Measurements from ENCODE around the gene NOS1.

The NOS1 gene

DNA sequence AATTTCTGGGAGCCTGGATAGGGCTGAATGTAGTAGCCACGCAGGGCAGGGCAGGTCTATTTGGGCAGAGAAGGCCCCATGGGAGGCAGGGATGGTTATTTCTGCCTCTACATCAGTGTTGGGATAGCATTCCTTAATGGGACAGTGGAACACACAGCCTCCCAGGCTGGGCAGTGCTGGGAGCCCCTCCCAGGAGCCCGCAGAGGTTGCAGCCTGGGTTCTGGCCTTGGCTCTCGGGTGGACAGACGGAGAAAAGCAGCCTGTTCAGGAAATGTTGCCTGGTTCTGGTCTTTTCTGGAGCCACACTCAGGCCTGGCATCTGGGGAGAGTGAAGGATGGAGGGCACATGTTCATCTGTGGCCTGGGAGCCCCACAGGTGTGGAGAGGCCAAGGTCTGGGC is 479 bp upstream of the NOS1 start:
- no peak overlapping the region for H3K27ac ChIP-seq (ENCODE audit: low read depth, low read length)
- H3K36me3 ChIP-seq (ENCODE audit: control insufficient read depth, insufficient read depth, low read length): no peaks in the 10 kb centered on the region
- H3K9ac ChIP-seq (ENCODE audit: low read length): no peak overlapping the region
- H3K4me1 ChIP-seq (ENCODE audit: control insufficient read depth, insufficient read depth, low read length): no peaks in the 10 kb centered on the region
- H3K27me3 ChIP-seq (ENCODE audit: control insufficient read depth, insufficient read depth, low read length): peaks cover 31% of the 10 kb centered on the region
- no peak overlapping the region for H3K4me3 ChIP-seq (ENCODE audit: low read length)

DNA sequence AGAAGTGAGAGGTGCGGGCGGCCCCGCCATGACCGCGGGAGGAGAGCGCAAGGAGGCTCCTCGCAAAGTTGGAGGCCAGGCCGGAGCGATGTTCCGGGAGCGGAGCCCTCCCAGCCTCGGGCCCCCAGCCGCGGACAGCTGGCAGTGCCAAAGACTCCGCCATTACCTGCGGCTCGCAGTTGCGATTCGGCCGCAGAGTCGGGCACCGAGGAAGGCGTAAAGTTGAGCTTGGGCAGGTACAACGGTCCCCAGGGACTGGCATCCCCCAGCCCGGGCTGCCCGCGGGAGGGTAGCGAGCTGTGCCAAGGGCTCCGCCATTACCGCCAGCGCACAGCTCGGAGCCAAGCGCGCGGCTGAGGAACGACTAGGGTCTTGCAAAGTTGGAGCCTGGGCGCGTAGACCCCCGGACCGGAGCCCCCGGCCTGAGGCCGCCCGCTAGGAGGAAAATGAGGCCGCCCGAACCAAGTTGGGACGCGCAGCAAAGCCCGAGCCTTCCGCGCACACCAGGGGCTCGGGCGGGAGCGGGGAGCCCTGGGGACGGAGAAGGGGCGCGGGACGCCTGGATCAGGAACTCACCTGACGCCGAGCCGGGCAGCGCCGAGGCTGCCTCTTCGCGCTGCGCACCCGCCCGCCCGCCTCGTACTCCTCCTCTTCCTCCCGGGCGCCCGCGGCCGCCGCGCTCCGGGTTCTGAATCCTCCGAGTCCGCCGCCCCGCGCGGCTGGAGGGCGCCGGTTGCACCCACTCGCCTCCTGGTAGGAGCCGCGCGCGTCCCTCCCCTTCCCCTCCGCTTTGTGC is 677 bp downstream of the NOS1 start:
- Histone ChIP-seq H3K36me3 (ENCODE audit: control insufficient read depth, insufficient read depth, low read length) (no peaks in the 10 kb centered on the region), H3K4me3 (ENCODE audit: low read length) (no peak overlapping the region), H3K4me1 (ENCODE audit: control insufficient read depth, insufficient read depth, low read length) (no peaks in the 10 kb centered on the region), H3K27me3 (ENCODE audit: control insufficient read depth, insufficient read depth, low read length) (peaks cover 27% of the 10 kb centered on the region), H3K27ac (ENCODE audit: low read depth, low read length) (no peak overlapping the region), H3K9ac (ENCODE audit: low read length) (no peak overlapping the region)

DNA sequence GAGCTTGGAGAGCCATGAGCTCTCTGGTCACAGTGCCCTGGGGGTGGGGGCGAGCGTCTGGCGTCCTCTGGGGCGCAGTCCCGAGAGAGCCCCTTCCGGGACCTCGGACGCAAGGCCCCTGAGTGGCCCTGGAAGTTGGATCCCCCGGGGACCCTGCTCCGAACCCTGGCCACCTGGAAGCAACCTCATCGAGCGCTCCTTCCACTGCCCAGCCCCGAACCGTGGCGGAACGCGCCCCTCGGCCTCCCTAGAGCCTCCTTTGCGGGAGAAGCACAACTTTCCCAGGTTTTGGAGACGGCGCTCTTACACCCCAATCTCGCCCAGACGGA is 1.2 kb downstream of the NOS1 start:
- H3K27ac ChIP-seq (ENCODE audit: low read depth, low read length): no peak overlapping the region
- no peak overlapping the region for H3K4me3 ChIP-seq (ENCODE audit: low read length)
- peaks cover 27% of the 10 kb centered on the region for H3K27me3 ChIP-seq (ENCODE audit: control insufficient read depth, insufficient read depth, low read length)

DNA sequence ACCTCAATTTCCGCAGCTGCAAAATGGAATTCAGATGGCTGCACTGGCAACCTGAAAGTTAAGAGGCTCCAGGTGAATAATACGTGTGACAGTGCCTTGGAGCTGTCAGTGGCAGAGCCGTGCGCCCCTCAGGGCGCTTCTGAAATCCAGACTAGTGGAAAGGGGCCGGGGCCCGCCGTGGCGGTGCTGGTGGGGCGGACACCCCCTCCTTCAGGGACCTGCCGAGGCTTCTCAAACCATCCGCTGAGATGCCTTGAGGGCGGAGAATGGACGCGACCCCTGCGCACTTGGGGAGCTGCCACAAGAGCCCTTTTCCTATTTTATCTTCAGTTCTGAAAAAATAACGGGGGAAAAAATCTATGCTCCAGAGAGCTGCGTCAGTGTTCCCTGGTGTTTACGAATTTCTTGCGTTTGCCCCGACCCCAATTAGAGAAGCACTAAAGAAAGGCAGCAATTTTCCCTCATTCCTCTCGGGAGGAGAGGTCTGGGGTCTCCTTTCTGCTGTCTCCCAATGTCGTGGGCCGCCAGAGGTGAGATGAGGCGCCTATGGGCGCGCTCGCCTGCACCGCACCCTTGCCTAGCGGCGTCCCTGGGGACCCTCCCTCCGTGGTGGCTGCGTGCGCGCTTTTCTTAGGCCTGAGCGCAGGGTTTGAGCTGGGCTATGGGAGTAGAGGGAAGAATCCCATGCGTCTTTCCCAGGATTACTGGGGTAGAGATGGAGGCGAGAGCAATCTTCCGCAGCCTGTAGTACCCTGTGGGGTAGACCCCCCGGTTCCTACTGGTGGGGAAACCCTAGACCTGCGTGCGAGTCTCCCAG is 2.2 kb downstream of the NOS1 start:
- no peaks in the 10 kb centered on the region for H3K4me1 ChIP-seq (ENCODE audit: control insufficient read depth, insufficient read depth, low read length)
- peaks cover 22% of the 10 kb centered on the region for H3K27me3 ChIP-seq (ENCODE audit: control insufficient read depth, insufficient read depth, low read length)
- H3K27ac ChIP-seq (ENCODE audit: low read depth, low read length): no peak overlapping the region
- H3K36me3 ChIP-seq (ENCODE audit: control insufficient read depth, insufficient read depth, low read length): no peaks in the 10 kb centered on the region
- no peak overlapping the region for H3K9ac ChIP-seq (ENCODE audit: low read length)
- no peak overlapping the region for H3K4me3 ChIP-seq (ENCODE audit: low read length)

More for the DNA sequence above, 1.2 kb downstream of the NOS1 start:
- Histone ChIP-seq H3K9ac (ENCODE audit: low read length) (no peak overlapping the region), H3K36me3 (ENCODE audit: control insufficient read depth, insufficient read depth, low read length) (no peaks in the 10 kb centered on the region), H3K4me1 (ENCODE audit: control insufficient read depth, insufficient read depth, low read length) (no peaks in the 10 kb centered on the region)

DNA sequence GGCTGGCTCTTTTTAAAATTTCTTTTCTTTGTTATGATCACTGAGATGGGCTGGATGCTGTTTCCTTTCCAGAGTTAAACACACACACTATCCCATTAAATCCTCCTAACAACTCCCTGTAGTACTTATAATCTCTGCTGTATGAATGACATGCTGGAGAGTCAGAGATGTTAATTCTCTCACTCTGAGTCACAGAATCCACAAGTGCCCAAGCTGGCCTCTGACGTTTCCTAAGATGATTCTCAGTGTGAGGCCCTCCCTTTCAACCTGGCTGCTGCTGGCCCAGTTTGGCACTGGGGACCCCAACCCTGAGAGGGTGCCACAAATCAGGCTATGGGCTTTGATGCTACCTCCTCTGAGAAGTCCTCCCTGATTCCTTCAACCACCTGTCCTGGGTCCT is 5.4 kb downstream of the NOS1 start:
- H3K9ac ChIP-seq (ENCODE audit: low read length): no peak overlapping the region
- H3K27me3 ChIP-seq (ENCODE audit: control insufficient read depth, insufficient read depth, low read length): peaks cover 12% of the 10 kb centered on the region
- H3K4me1 ChIP-seq (ENCODE audit: control insufficient read depth, insufficient read depth, low read length): no peaks in the 10 kb centered on the region
- no peak overlapping the region for H3K27ac ChIP-seq (ENCODE audit: low read depth, low read length)
- no peaks in the 10 kb centered on the region for H3K36me3 ChIP-seq (ENCODE audit: control insufficient read depth, insufficient read depth, low read length)
- no peak overlapping the region for H3K4me3 ChIP-seq (ENCODE audit: low read length)

DNA sequence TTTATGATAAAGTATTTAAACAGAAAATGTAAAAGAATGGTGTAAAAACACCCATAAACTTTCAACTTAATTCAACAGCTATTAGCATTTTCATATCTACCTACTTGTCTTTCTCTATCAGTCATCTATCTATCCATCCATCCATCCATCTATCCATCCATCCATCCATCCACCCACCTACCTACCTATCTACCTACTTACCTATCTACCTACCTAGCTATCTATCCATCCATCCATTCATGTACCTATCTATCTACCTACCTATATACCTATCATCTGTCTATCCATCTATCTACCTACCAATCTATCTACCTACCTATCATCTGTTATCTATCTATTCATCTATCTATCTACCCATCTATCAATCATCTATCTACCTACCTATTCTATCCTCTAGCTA is 8.5 kb downstream of the NOS1 start:
- Histone ChIP-seq H3K4me3 (ENCODE audit: low read length) (no peak overlapping the region), H3K9ac (ENCODE audit: low read length) (no peak overlapping the region), H3K27me3 (ENCODE audit: control insufficient read depth, insufficient read depth, low read length) (no peaks in the 10 kb centered on the region), H3K36me3 (ENCODE audit: control insufficient read depth, insufficient read depth, low read length) (no peaks in the 10 kb centered on the region), H3K4me1 (ENCODE audit: control insufficient read depth, insufficient read depth, low read length) (no peaks in the 10 kb centered on the region), H3K27ac (ENCODE audit: low read depth, low read length) (no peak overlapping the region)

DNA sequence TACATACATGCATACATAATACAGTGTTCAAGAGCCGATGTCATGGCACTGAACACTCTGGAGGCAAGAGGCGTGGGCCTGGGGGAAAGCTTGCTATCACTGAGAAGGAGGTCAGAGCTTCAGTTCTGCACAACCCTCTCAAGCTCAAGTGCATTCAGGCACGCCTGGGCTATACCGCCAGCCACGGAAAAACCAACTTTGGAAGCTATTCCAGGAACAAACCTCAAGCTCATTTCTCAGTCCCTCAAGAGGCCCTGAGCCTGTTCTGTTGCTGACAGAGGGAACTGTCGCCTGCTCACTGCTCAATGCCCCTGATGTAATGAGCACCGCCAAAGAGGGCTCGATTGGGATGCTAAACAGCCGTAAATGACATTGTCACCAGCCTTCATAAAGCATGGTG is 9.2 kb downstream of the NOS1 start:
- no peak overlapping the region for H3K27ac ChIP-seq (ENCODE audit: low read depth, low read length)
- H3K27me3 ChIP-seq (ENCODE audit: control insufficient read depth, insufficient read depth, low read length): no peaks in the 10 kb centered on the region
- no peaks in the 10 kb centered on the region for H3K36me3 ChIP-seq (ENCODE audit: control insufficient read depth, insufficient read depth, low read length)
- H3K4me3 ChIP-seq (ENCODE audit: low read length): no peak overlapping the region
- no peaks in the 10 kb centered on the region for H3K4me1 ChIP-seq (ENCODE audit: control insufficient read depth, insufficient read depth, low read length)
- no peak overlapping the region for H3K9ac ChIP-seq (ENCODE audit: low read length)

DNA sequence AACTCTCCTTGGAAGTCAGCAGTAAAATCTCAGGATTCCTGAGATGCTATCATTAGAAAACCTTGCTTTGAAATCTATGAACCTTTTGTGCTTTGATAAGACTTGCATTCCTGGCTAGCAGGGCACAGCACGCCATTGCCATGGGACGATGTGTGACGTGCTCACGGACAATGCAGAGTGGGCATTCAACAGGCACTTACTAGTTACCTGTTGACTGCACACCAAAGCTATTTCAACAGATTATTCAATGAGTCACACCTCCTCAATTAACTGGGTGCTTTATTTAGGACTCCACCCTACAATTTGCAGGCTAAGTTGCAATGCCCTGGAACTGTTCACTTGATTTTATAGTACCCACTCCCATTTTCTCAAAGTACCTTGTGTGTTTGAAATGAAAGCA is 11.3 kb downstream of the NOS1 start:
- H3K4me3 ChIP-seq (ENCODE audit: low read length): no peak overlapping the region
- H3K36me3 ChIP-seq (ENCODE audit: control insufficient read depth, insufficient read depth, low read length): no peaks in the 10 kb centered on the region
- no peaks in the 10 kb centered on the region for H3K27me3 ChIP-seq (ENCODE audit: control insufficient read depth, insufficient read depth, low read length)
- no peak overlapping the region for H3K27ac ChIP-seq (ENCODE audit: low read depth, low read length)
- no peaks in the 10 kb centered on the region for H3K4me1 ChIP-seq (ENCODE audit: control insufficient read depth, insufficient read depth, low read length)
- H3K9ac ChIP-seq (ENCODE audit: low read length): no peak overlapping the region

DNA sequence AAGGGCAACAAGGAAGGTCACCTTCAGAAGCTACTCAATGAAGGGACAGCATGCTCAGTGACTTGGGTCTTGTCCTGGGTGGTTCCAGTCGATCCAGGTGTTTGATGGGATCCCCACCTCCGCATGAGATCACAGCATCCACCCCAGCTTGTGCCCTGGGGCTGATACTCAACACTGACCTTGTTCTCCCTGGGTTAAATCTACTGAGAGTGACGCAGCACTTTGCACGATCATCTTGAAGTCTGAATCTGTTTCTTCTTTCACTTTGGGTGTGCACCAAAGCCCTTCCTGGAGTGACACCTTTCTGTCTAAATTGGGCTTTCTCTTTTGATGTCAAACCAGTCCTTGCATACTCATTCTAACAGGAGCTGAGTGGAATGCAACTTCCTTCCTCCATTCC is 13.8 kb downstream of the NOS1 start:
- Histone ChIP-seq H3K27me3 (ENCODE audit: control insufficient read depth, insufficient read depth, low read length) (no peaks in the 10 kb centered on the region), H3K4me3 (ENCODE audit: low read length) (no peak overlapping the region), H3K9ac (ENCODE audit: low read length) (no peak overlapping the region), H3K27ac (ENCODE audit: low read depth, low read length) (no peak overlapping the region), H3K36me3 (ENCODE audit: control insufficient read depth, insufficient read depth, low read length) (no peaks in the 10 kb centered on the region), H3K4me1 (ENCODE audit: control insufficient read depth, insufficient read depth, low read length) (no peaks in the 10 kb centered on the region)

DNA sequence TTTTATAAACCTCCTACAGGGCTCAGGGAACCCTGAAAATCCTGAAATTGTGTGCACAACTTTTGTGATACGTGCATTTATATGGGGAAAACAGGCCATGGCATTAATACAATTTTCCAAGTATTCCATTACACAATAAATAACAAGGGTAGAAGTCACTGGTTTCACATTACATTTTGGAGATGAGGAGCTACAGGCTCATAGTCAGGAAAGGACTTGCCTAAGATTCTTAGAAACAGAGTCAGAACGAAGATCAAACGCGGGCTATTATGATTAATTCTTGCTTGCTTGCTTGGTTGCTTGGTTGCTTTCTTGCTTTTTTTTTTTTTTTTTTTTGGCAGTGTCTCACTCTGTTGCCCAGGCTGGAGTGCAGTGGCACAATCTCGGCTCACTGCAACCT is 16.7 kb downstream of the NOS1 start:
- Histone ChIP-seq H3K27me3 (ENCODE audit: control insufficient read depth, insufficient read depth, low read length) (no peaks in the 10 kb centered on the region), H3K4me3 (ENCODE audit: low read length) (no peak overlapping the region), H3K4me1 (ENCODE audit: control insufficient read depth, insufficient read depth, low read length) (no peaks in the 10 kb centered on the region), H3K36me3 (ENCODE audit: control insufficient read depth, insufficient read depth, low read length) (no peaks in the 10 kb centered on the region), H3K9ac (ENCODE audit: low read length) (no peak overlapping the region), H3K27ac (ENCODE audit: low read depth, low read length) (no peak overlapping the region)

DNA sequence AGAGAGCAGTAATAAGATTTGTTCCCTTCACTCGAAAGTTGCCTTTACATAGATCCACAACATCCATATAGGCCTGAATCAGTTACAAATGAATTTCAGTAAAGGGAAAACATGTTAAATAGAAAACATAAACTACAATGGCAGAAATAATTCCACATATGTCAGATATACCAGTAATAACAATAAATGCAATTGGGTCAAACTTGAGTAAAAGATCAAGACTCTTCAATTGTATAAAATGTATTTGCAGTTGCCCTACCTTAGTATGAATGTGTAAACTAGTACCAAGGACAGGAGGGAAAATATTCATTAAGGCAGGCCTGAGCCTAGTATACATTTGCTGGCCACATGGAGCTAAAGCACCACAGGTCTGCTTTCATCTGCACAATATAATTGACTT is 17.6 kb downstream of the NOS1 start:
- no peak overlapping the region for H3K27ac ChIP-seq (ENCODE audit: low read depth, low read length)
- H3K4me3 ChIP-seq (ENCODE audit: low read length): no peak overlapping the region
- no peak overlapping the region for H3K9ac ChIP-seq (ENCODE audit: low read length)
- no peaks in the 10 kb centered on the region for H3K27me3 ChIP-seq (ENCODE audit: control insufficient read depth, insufficient read depth, low read length)
- no peaks in the 10 kb centered on the region for H3K4me1 ChIP-seq (ENCODE audit: control insufficient read depth, insufficient read depth, low read length)
- no peaks in the 10 kb centered on the region for H3K36me3 ChIP-seq (ENCODE audit: control insufficient read depth, insufficient read depth, low read length)

DNA sequence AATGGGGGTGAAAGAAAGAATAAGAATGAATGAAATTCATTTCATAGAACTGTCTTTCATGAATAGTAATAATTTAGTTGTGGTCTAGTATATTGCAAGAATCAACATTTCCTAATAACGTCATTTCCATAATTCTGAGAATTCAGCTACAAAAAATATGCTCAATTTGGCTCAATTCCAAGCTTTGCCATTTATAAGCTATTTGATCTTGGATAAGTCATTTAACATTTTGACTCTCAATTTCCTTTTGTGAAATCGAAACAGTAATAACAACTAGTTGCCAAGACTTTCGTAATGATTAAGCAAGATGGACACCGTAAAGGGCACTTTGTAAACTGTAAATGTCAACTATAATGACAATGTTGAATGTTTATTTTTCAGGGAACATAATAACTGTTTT is 18.1 kb downstream of the NOS1 start:
- Histone ChIP-seq H3K4me3 (ENCODE audit: low read length) (no peak overlapping the region), H3K4me1 (ENCODE audit: control insufficient read depth, insufficient read depth, low read length) (no peaks in the 10 kb centered on the region), H3K9ac (ENCODE audit: low read length) (no peak overlapping the region), H3K27me3 (ENCODE audit: control insufficient read depth, insufficient read depth, low read length) (no peaks in the 10 kb centered on the region), H3K36me3 (ENCODE audit: control insufficient read depth, insufficient read depth, low read length) (no peaks in the 10 kb centered on the region), H3K27ac (ENCODE audit: low read depth, low read length) (no peak overlapping the region)

DNA sequence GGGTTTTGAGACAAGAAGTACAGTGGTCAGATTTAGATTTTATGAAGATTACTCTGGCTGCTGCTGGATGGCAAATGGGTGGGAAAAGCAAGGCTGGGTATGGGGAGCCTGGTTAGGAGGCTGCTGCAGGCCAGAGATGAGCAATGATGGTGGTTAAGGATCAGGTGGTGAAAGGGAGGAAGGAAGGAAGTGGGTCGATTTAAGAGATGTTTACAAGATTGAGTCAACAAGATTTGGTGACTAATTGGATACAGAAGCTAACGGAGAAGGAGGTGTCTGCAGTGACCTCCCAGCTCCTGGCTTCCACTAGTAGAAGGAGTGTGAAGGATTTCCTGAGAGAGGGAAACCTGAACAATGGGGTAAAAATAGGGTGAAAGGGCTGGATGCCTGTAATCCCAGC is 18.7 kb downstream of the NOS1 start:
- Histone ChIP-seq H3K36me3 (ENCODE audit: control insufficient read depth, insufficient read depth, low read length) (no peaks in the 10 kb centered on the region), H3K27me3 (ENCODE audit: control insufficient read depth, insufficient read depth, low read length) (no peaks in the 10 kb centered on the region), H3K4me1 (ENCODE audit: control insufficient read depth, insufficient read depth, low read length) (no peaks in the 10 kb centered on the region)

More for the DNA sequence above, 18.7 kb downstream of the NOS1 start:
- H3K27ac ChIP-seq (ENCODE audit: low read depth, low read length): no peak overlapping the region
- H3K4me3 ChIP-seq (ENCODE audit: low read length): no peak overlapping the region
- no peak overlapping the region for H3K9ac ChIP-seq (ENCODE audit: low read length)
